ENCODE results near the gene UCP2.
"Not testable (repeated sequence)": the region's sequence is repeated elsewhere in the genome, so short reads cannot be mapped to it uniquely, and the experiment has no call there.

The UCP2 gene

DNA sequence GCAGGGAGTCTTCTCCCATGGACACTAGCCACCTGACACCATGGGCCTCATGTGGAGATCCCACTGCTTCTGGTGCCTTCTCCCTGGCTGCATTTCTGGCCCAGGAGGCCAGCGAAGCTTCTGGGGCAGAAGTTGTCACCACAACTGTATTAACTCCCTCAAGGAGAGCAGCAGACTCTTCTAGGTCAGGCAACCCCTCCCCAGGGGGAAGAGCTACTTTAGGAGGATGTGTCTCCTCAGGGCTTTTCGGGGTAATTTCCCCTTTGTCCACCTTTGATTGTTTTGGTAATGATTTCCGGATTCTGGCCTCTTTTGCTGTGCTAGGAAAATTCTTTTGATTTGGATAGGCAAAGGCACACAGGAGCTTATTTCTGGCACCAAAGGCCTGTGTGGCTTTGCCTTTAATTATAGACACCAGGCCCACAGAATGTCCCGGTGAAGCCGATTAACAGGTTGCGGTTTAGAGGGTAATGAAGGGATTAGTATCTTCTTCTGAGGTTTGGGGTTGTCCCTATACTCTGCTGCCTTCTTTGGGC lies 8.9 kb upstream of the UCP2 start:
- DNase-seq, result no peak

DNA sequence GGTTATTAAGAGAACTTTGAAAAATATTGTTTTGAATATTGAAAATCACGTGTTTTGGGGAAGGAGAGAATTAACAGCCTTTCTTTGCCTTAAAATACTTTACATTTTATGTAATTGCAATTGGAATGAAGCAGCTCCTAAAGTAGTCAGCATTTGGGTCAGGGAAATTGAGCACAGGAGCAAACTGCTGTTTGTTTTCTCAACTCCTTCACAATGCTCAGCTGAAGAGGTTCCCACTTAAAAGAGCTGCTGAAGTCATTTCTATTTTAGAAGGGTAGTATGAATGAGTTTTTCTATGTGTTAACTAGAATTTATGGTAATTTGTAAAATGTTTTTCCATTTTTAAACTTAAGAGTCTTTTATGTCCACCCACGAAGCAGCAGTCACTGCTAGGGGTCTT lies 8.1 kb upstream of the UCP2 start:
- DNase-seq, result no peak

DNA sequence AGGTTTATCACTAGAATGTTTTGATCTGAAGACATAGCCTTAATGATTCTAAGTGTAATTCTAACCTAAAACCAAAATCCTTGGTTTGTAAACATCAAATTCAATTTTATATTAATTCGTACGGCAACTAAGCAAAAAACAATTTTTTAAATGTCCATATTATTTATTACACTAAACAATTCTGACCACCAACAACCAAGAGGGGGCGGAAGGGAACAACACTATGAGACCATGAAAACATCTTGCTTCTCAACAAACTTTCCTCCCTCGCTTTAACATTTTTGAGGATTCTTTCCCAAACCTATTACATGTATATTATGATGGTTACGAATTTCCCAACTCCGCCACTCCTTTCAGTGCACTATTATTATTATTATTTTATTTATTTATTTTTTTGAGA lies 6.5 kb upstream of the UCP2 start:
- DNase-seq, result no peak

DNA sequence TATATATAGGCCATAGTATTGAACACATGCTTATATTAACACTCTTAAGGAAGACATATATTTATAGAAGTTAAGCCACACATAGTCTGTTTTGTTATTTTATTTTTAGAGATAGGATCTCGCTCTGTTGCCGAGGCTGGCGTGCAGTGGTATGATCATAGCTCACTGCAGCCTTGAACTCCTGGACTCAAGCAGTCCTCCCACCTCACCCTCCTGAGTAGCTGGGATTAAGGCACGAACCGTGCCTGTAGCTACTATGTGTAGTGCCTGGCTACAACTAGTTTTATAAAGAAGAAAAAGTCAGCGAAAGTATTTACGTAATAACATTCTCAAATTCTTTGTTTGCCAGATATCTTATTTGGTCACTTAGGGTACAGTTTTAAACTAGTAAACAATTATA lies 5.6 kb upstream of the UCP2 start:
- DNase-seq, result no peak

DNA sequence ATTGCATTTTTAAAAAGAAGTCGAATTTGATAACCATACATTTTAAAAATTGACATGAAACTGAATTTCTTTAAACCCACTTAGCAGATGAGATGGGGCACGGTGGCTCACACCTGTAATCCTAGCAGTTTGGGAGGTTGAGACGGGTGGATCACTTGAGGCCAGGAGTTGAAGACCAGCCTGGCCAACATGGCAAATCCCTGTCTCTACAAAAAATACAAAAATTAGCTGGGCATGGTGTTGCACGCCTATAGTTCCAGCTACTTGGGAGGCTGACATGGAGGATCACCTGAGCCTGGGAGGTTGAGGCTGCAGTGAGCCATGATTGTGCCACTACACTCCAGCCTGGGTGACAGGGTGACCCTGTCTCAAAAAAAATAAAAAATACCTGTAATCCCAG lies 3.0 kb upstream of the UCP2 start:
- DNase-seq, result not testable (repeated sequence)

DNA sequence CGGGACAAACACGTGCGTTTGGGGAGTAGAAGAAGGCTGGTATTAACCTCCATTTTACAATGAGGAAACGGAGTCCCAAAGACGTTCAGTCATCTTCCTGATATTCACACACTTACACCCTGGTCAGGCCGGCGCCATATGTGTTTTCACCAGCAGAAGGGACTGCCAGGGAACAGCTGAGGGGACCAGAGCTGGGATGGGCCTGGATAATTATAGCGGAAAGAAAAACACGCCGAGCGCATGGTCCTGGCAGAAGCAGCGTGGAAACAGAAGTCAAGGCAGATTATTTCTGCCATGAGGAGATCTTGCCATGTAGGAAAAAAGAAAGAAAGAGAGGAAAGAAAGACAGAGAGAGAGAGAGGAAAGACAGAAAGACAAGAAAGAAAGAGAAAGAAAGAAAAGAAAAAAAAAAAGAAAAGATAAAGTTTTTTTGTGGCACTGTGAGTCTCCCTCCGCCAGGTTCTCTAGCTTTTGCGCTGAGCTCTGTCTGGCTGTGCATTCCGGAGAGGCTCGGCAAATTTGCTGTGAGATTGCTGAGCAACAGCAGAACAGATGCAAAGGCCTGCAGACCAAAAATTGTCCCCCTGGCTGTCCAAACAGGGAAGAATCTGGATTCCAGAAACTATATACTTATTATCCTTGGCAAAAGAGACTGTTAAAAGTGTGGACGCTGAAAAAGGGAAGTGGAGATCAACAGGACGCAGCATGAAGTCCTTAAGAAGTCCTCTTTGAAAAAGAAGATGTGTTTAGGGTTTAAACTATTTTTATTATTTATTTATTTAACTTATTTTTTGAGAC lies 1.3 kb upstream of the UCP2 start:
- no peak for DNase-seq

DNA sequence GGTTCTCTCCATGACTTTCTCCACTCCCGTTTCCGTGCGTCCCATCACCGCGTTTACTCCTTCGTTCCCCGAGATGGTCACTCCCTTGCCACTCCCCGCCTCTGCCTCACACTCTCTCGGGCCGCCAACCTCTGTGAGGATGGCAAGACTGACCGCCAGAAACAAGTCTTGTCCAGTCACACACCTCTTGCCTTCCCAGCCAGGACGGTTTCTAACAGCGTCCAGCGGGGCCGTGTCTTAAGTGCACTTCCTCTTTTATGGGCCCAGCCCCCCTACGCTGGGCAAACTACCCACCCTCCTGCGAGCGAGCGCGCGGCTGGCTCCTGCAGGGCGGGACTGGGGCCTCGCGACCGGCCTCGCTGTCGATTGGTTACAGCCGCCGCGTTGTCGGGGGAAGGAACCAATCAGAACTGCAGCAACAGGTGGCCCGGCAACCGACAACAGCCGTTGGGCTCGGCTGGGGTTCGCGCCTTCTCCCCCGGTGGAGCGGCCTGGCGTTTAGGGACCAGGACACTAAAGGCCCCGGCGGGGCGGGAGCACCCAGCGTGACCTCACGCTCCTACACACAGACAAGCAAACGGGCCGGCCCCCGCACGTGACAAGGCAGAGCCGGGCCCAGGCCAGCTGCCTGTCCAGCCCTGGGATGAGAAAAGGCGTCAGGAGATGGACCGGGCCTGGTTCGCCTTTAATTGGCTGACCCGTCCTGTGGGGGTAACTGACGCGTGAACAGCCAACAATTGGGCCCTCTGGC lies 522 bp upstream of the UCP2 start:
- peak; percentile 91 to 94 for DNase-seq

DNA sequence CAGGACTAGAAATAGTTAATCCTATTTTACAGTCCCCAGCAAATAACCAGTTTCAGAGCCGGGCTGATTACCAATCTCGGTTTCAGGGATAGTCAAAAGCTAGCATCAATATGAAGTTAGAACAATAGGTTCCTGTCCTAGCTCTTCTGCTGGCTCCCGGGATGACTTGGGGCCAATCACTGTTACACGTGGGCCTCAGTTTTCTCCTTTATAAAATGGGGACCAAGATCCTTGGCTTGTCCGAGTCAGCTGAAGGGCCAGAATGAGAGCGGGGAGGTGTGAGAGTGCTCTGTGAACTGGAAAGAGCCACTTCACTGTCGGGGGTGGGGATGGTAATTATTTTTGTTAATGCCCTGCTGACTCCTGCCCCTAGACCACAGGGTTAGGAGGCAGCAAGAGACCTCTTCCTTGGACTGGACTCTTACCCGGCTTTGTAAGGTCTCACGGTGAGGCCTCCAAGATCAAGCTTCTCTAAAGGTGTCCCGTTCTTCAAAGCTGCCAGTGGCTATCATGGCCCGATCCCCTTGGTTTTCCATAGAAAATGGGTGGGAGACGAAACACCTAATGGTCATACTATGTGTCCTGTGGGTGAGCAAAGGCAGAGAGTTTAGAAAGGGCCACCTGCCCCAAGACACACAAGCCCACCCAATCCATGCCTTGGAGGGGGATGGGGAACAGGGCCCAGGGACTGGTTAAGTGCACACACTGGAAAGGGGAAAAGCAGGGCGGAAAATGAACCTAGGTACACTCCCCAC lies 1.4 kb downstream of the UCP2 start:
- no peak for DNase-seq

DNA sequence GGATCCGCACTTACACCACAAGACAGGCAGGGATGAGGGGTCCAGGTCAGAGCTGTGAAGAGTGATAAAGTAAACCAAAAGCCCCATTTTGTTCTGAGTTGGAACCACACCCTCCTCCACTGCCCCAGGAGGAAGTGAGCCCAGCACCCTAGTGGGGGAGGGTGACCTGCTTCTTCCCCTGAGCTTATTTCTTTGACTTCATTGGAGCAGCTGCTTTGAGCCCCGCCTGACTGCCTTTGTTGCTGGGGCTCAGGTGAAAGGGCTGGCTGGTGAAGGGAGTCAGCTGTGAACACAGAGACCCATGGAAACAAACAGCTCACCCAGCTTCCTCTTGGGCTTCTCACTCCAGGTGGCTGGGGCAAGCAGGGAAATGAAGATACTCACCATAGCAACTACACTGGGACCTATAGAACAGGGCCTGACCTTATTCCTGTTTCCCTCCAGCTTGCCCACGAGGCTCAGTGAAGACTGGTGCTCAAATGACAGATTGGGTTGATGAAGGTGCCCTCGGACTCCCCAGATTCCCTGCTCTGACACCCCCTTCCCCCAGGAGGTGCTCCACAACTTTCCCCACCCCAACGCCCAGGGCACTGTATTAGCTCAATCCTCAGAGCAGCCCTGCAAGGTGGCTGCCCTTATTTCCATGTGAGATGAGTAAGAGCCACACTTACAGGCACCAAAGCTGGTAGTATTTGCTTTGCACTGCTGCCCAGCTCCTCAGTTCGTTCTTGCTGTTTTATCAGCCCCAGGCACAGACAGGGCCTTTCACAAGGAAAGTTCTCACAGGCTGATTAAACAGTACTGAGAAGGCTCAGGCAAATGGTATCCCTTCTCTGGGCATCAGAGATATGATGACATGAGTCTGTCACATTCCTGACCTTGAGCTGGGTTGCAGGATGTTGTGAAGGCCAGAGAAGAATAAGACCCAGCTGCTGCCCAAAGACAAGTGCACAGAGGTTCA lies 2.4 kb downstream of the UCP2 start:
- peak in 1 of 2 donors; percentile 14 for DNase-seq

DNA sequence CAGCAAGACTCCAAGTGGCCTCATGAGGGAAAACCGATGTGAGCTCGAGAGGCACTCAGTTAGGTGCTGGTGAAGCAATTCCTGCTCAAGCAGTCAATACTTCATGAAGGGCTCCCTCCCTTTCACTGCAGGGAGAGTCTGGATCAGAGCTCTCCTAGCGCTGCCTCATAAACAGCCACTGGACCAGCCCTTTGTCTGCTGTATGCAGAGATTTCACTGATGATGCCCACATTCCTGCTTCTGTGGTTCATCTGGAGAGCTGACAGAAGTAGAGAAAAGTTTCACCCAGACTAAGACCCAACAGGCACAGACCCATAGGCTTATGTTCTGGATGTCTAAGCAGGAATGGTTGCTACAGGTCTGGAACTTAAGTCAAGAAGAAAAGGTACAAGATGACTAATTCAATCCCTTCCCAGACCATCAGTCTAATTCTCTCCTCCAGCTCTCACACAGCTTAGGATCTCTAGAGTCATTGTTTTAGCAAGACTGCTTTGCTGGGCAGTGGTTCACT lies 4.0 kb downstream of the UCP2 start:
- DNase-seq, result no peak

DNA sequence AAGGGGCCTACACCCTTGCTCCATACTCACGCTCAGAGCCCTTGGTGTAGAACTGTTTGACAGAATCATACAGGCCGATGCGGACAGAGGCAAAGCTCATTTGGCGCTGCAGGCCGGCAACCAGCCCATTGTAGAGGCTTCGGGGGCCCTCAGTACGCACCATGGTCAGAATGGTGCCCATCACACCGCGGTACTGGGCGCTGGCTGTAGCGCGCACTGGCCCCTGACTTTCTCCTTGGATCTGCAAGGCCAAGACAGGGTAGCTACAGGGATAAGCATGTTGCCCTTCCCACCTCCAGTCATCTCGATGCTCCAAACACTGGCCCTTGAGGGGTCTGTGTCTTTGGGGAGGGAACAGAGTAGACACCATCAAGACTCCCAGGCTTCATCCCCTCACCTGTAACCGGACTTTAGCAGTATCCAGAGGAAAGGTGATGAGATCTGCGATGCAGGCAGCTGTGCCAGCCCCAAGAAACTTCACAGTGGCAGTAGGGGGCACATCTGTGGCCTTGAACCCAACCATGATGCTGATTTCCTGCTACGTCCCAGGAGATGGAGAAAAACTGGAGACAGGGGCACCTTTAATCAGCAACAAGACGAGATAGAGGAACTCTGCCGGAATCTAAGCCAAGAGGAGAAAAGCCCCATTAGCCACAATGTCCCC lies 4.7 kb downstream of the UCP2 start:
- no peak for DNase-seq

DNA sequence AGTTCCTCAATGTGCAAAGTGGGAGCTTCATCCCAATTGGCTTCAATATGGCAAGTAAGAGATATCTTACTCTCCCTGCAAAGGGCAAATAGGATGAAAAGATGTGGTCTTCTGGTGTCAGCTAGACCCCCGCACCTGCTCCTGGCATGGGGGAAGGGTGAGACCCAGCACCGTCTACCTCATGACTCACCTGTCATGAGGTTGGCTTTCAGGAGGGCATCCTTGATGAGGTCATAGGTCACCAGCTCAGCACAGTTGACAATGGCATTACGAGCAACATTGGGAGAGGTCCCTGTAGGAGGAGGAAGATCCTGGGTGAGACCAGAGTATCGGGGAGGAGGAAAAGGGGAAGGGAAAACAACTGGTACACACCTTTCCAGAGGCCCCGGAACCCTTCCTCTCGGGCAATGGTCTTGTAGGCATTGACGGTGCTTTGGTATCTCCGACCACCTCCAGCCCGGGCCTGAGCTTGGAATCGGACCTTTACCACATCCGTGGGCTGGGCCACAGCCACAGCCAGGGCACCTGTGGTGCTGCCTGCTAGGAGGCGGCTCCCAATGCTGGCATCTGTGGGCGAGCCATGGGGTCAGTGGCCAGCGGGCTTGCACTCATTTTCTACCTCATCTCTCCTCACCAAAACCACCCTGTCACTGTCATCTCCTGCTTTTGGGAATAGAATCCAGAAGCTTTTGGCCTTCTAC lies 6.0 kb downstream of the UCP2 start:
- no peak for DNase-seq

DNA sequence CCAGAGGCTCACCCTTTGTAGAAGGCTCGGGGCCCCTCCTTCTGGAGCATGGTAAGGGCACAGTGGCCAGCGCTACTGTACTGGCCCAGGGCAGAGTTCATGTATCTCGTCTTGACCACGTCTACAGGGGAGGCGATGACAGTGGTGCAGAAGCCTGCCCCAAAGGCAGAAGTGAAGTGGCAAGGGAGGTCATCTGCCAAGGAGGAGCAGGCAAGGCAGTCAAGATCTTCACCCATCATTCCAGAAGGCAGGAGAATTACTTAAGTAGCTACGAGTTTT lies 7.2 kb downstream of the UCP2 start:
- no peak for DNase-seq

DNA sequence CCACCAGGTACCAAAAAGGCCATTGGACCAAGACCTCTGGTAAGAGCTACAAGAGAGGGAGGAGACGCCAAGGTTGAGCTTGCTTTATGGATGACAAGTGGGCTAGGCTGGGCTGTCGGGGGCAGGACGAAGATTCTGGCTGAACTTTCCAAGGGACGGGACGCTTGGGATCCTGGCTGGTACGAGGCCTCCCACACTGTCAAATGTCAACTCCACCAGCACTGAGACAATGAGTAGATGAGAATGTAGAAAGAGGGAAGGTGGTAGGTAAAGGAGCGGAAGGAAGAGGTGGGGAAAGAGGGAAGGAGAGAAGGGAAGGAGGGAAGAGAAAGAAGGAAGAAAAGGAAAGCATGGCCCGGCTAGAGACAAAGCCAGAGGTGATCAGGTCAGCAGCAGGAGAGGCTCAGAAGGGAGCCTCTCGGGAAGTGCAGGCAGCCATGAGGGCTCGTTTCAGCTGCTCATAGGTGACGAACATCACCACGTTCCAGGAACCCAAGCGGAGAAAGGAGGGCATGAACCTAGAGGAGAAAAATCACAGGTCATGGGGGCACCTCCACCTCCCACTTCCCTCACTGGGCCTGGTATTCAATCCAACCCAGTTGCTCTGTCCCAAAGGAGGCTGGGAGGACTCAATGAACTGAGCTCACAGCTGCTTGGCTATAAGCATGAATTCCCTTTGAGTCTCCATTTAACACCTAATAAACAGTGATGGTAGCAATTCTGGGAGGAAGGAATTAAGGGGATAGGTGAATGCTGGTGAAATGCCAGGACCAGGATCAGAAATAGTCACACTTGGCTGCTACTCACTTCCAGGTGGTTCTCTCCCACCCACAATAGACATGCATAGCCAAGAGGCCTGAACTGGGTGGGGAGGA lies 7.8 kb downstream of the UCP2 start:
- DNase-seq, result no peak

DNA sequence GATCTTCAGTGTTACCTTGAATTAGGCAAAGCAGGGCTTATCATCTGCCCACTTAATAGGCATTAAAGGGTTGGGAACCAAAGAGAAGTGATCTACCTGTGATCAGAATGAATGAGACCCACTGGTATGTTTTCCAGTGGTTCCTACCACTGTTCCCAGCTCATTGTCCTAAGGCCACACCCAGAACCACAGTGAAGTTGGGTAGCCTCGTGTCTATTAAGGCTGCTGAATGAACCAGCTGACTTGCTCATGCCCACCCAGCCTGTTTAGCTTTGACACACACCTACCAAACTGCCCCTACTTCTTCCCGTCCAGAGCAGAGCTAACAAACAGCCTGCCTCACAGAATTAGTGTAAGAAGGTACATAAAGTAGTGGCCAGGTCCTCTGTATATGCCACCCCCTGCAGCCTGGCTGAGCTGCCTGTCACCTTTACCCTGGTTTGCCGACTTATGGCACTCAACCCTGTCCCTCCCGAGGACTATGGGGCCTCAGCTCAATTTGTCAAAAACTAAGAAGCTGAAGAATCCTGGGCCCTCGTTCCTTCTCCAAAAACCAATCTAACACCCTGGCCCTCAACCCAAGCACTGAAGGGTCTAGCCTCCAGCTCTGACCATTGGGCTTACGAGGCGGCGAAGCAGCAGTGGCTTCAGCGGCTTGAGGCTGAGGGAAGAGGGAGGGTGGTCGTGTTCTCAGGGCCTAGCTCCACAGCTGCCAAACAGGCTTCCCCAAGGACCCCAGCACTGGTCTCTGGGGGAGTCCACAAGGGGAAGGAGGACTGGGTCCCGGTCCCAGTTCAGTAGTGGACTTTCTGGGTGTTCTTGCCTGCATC lies 9.8 kb downstream of the UCP2 start:
- no peak for DNase-seq

DNA sequence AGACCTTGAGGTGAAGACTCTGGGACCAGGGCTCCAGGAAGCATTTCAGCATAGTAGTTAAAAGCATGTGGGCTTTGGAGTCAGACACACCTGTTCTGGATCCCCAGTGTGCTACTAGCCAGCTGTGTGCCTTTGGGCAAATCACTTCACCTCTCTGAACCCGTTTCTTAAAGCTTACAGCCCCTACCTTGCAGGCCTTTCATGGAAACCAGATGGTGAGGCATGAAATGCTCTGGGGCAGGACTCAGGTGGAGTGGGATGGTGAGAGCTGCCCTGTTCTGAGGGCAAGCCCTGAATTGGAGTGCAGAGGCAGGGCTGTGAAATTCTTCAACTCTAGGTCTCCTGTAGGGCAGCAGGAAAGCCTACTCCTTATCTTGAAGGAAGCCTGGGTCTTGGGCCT lies 10.5 kb downstream of the UCP2 start:
- no peak for DNase-seq

DNA sequence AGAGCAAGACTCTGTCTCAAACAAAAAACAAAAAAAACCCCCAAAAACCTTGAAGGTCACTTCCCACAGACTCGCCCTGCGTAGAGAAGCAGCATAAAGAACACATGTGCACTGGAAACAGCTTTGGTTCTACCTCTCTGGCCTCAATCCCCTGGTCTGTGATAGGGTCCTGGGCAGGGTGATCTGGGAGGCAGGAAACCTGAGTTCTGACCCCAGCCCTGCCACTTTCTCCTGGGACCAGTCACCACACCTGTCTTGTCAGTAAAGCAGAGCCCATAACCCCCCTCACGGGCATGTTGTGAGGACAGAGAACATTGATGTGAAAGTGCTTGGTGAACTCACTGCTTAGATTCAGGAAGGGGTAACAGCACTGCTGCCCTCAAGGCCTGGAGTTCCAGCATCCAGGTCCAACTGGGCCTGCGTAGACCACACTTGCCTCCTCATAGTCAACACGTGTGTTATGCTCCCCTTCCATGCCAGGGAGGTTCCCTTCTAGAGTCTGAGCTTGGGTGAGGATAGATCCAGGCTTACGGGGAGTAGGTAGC lies 11.4 kb downstream of the UCP2 start:
- DNase-seq, result no peak

DNA sequence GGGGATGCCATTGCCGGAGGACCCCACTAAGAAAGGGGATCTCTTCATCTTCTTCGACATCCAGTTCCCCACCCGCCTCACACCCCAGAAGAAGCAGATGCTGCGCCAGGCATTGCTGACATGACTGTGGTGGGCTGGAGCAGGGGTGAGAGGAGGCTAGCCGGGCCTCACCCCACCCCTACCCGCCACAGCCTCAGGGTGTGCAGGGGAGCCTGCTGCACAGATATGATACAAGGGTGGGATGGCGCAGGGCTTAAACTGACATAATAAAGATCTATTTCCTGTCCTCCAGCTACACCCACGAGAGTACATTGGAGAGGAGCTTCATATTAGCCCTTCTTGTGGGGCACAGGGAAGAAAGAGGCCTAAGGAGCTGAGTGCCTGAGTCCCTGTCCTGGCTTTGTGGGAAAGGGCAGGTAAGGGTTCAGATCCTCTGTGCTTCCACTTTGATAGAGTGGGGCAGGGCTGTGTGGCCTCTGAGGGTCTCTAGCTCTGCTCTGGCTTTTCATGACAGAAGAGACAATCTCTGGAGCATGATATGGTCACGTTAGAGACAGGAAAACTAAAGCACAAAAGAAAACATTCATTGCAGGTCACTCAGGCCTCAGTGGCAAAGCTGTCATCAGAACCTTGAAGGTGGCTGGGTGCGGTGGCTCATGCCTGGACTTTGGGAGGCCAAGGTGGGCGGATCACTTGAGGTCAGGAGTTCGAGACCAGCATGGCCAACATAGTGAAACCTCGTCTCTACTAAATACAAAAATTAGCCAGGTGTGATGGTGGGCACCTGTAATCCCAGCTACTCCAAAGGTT lies 12.4 kb downstream of the UCP2 start:
- no peak for DNase-seq

Data from hippocampal formation (tissue), 2 donors.